Astrocyte (in vitro differentiated cells and primary cell): ENCODE measurements around the gene CPB2.

Experiments
- EZH2 ChIP-seq: IDR thresholded peaks from 2 replicates; pipeline ENCODE4 v1.6.1; 2012; ENCODE audit warnings: mild to moderate bottlenecking, low read length, inconsistent platforms; ENCODE audit not compliant: insufficient read depth
- TF ChIP-seq, protein P1 (sequence below): IDR thresholded peaks from 2 replicates; pipeline ENCODE4 v1.5.1; 2011; ENCODE audit warnings: low read depth, mild to moderate bottlenecking, inconsistent platforms, low read length, moderate library complexity; ENCODE audit not compliant: insufficient read depth

DNA sequence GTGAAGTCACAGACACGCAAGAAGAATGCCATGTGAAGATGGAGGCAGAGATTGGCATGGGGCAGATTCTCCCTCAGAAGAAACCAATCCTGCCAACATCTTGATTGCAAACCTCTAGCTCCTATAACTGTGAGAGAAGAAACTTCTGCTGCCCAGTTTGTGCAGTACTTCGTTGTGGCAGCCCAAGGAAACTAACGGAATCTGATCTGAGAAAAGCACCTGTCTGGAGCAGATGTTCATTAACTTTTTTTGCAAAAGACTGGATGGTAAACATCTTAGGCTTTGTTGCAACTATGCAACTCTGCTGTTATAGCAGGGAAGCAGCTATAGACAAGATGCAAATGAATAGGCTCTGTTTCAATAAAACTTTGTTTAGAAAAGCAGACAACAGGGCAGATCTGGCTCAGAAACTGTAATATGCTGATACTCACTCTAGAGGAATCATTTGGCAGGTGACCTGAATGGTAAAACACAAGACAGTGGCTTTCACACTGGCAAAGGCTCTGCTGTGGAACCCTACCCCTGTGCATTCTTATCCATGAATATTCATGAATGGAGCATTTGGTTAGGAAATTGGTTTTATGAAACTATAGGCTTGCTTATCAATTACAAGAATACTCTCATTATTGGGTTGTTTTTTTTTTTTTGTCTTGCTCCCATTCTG is 25.3 kb upstream of the CPB2 start:
- TF ChIP-seq, protein P1, sequence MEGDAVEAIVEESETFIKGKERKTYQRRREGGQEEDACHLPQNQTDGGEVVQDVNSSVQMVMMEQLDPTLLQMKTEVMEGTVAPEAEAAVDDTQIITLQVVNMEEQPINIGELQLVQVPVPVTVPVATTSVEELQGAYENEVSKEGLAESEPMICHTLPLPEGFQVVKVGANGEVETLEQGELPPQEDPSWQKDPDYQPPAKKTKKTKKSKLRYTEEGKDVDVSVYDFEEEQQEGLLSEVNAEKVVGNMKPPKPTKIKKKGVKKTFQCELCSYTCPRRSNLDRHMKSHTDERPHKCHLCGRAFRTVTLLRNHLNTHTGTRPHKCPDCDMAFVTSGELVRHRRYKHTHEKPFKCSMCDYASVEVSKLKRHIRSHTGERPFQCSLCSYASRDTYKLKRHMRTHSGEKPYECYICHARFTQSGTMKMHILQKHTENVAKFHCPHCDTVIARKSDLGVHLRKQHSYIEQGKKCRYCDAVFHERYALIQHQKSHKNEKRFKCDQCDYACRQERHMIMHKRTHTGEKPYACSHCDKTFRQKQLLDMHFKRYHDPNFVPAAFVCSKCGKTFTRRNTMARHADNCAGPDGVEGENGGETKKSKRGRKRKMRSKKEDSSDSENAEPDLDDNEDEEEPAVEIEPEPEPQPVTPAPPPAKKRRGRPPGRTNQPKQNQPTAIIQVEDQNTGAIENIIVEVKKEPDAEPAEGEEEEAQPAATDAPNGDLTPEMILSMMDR = no peak
- TF ChIP-seq EZH2 = no peak
